ENCODE results near the gene DPYSL4. TPM values are rescaled to one million over a fixed set of nuclear protein-coding genes. Genes with fewer than 3 reads are reported as not detected.

DPYSL4 gene
- total RNA-seq, 2 donors from 2014 or later = 3.4 to 4.1 TPM

DNA sequence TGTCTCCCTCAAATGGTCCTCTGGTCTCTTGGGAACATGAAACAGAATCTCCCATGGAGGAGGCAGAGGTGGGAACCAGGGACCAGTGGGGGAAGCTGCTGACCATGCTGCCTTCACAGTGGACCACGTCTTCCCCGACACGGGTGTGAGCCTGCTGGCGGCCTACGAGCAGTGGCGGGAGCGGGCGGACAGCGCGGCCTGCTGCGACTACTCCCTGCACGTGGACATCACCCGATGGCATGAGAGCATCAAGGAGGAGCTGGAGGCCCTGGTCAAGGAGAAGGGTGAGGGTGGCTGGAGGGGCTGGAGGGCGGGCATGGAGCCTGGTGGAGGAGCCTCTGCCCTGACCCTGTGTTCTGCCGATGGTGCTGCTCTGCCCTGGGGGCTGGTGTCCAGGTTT is 8.0 kb downstream of the DPYSL4 start:
- TF ChIP-seq CTCF (IDR thresholded peaks at IDR 0.05) = no peak
- DNase-seq (ENCODE audit: low spot score) = no peak
- Histone ChIP-seq H3K4me1 (peaks cover 0 to 19% of the 10 kb centered on the region in 2 donors), H3K4me3 (no peak overlapping the region), H3K27me3 (no peaks in the 10 kb centered on the region), H3K9me3 (no peaks in the 10 kb centered on the region), H3K36me3 (no peaks in the 10 kb centered on the region), H3K27ac (no peak overlapping the region)

- H3K4me3 ChIP-seq = no peak overlapping the region
- H3K9me3 ChIP-seq = no peaks in the 10 kb centered on the region
- TF ChIP-seq CTCF (IDR thresholded peaks at IDR 0.05) = no peak
- no peaks in the 10 kb centered on the region for H3K36me3 ChIP-seq
- no peaks in the 10 kb centered on the region for H3K27me3 ChIP-seq
- peaks cover 0 to 19% of the 10 kb centered on the region in 2 donors for H3K4me1 ChIP-seq
- DNase-seq (ENCODE audit: low spot score) = no peak
- no peak overlapping the region for H3K27ac ChIP-seq
Observed at GRCh38 chr10:132195366-132196075, 8.8 kb downstream of the DPYSL4 start.

DNA sequence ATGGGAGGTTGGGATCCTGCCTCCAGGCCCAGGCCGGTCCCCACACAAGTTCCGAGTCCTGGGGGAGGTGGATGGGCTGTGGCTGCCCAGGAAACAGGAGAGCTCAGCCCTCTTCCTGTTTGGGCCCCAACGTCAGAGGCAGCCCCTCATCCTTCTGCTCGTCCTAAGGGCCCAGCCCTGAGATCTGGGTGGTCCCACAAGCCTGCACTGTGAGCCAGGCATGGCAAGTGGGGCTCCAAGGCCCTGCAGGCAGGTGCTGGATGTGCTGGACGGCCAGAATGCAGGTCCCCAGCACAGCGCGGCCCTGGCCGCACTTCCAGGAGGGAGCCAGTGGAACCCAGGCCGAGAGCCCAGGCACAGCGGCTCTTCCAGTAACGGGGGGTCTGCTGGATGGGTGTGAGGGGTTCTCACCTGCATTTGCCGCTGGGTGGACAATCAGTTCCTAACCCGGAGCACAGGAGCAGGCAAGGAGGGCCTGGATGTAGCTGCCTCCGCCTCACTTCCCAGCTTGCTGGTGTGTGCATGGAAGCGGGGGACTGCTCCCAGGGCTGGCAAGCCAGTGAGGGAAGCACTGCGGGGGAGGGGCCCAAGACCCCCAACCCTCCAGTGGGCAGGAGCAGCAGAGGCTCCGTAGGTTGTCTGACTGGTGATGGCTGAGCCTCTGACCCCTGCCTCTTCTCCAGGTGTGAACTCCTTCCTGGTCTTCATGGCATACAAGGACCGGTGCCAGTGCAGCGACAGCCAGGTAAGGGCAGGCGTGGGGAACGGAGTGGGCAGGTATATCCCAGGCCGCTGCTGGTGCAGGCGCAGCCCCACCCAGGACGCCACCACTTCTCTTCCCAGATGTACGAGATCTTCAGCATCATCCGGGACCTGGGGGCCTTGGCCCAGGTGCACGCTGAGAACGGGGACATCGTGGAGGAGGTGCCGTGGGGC is 9.7 kb downstream of the DPYSL4 start:
- H3K27ac ChIP-seq = no peak overlapping the region
- H3K27me3 ChIP-seq = no peaks in the 10 kb centered on the region
- no peaks in the 10 kb centered on the region for H3K9me3 ChIP-seq
- H3K4me1 ChIP-seq = peaks cover 0 to 19% of the 10 kb centered on the region in 2 donors
- no peaks in the 10 kb centered on the region for H3K36me3 ChIP-seq
- no peak for TF ChIP-seq CTCF (IDR thresholded peaks at IDR 0.05)
- no peak for DNase-seq (ENCODE audit: low spot score)
- no peak overlapping the region for H3K4me3 ChIP-seq

- no peak for TF ChIP-seq CTCF (IDR thresholded peaks at IDR 0.05)
- no peaks in the 10 kb centered on the region for H3K36me3 ChIP-seq
- H3K4me3 ChIP-seq = no peak overlapping the region
- no peaks in the 10 kb centered on the region for H3K27me3 ChIP-seq
- no peak overlapping the region for H3K27ac ChIP-seq
- H3K9me3 ChIP-seq = no peaks in the 10 kb centered on the region
- DNase-seq (ENCODE audit: low spot score) = no peak
- peaks cover 0 to 15% of the 10 kb centered on the region in 2 donors for H3K4me1 ChIP-seq
Observed at GRCh38 chr10:132197271-132198067, 10.7 kb downstream of the DPYSL4 start.

DNA sequence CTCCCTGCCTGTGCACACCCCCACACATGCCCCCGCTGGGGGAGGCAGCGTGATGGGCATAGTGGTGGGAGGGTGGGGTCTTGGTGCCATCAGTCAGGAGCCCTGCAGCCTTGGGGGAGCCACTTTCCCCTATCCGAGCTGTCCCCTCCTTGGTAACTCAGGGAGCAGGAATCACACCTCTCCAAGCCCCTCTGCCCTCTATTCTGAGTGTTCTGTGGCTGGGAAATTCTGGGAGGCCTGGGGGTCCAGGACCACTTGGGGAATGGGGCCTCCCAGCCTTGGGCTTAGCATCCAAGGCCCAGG is 11.3 kb downstream of the DPYSL4 start:
- H3K4me3 ChIP-seq = no peak overlapping the region
- no peak for DNase-seq (ENCODE audit: low spot score)
- no peak overlapping the region for H3K27ac ChIP-seq
- peaks cover 0 to 10% of the 10 kb centered on the region in 2 donors for H3K4me1 ChIP-seq
- no peak for TF ChIP-seq CTCF (IDR thresholded peaks at IDR 0.05)
- H3K27me3 ChIP-seq = no peaks in the 10 kb centered on the region
- no peaks in the 10 kb centered on the region for H3K9me3 ChIP-seq
- no peaks in the 10 kb centered on the region for H3K36me3 ChIP-seq
